HG03571 (cell line): Measurements from ENCODE around the gene GTF3C6.
"Not testable (repeated sequence)": the region's sequence is repeated elsewhere in the genome, so short reads cannot be mapped to it uniquely, and the experiment has no call there.

Experiments
- ATAC-seq: cut with Tn5 transposase; IDR thresholded peaks from one replicate; pipeline ENCODE4 v1.9.1; 2021; ENCODE audit not compliant: unreplicated experiment

Gene GTF3C6

GRCh38 chr6:110976575-110976974 is 18.1 kb downstream of the GTF3C6 start:
- no peak for ATAC-seq

- no peak for ATAC-seq
These were observed 21.1 kb downstream of the GTF3C6 start for GRCh38 chr6:110979565-110980101.

- ATAC-seq = no peak
These were observed 21.7 kb downstream of the GTF3C6 start for GRCh38 chr6:110980227-110980626.

- ATAC-seq = no peak
These were observed 22.1 kb downstream of the GTF3C6 start for GRCh38 chr6:110980648-110981047.

- no peak for ATAC-seq
These were observed 22.7 kb downstream of the GTF3C6 start for GRCh38 chr6:110981202-110981600.

GRCh38 chr6:110990840-110991576 is 32.5 kb downstream of the GTF3C6 start:
- no peak for ATAC-seq

GRCh38 chr6:110996691-110997090 is 38.2 kb downstream of the GTF3C6 start:
- ATAC-seq = no peak

GRCh38 chr6:110999634-111000270 is 41.2 kb downstream of the GTF3C6 start:
- no peak for ATAC-seq

- no peak for ATAC-seq
These were observed 43.8 kb downstream of the GTF3C6 start for GRCh38 chr6:111002350-111002749.

GRCh38 chr6:111011360-111012142 is 53.0 kb downstream of the GTF3C6 start:
- no peak for ATAC-seq

- no peak for ATAC-seq
These were observed 53.6 kb downstream of the GTF3C6 start for GRCh38 chr6:111012143-111012452.

GRCh38 chr6:111012520-111012919 is 54.0 kb downstream of the GTF3C6 start:
- not testable (repeated sequence) for ATAC-seq

GRCh38 chr6:111013144-111013915 is 54.8 kb downstream of the GTF3C6 start:
- ATAC-seq = no peak

- ATAC-seq = no peak
These were observed 57.1 kb downstream of the GTF3C6 start for GRCh38 chr6:111015389-111016124.

GRCh38 chr6:111017241-111017640 is 58.7 kb downstream of the GTF3C6 start:
- ATAC-seq = not testable (repeated sequence)
